HG02610 (cell line): ENCODE results near the gene MAP3K9.
"Not testable (repeated sequence)": the region's sequence is repeated elsewhere in the genome, so short reads cannot be mapped to it uniquely, and the experiment has no call there.

Experiments used
- ATAC-seq: cut with Tn5 transposase; IDR thresholded peaks from one replicate; pipeline ENCODE4 v1.9.1; 2021; ENCODE audit warnings: mild to moderate bottlenecking, moderate library complexity; ENCODE audit not compliant: unreplicated experiment

MAP3K9 gene

DNA sequence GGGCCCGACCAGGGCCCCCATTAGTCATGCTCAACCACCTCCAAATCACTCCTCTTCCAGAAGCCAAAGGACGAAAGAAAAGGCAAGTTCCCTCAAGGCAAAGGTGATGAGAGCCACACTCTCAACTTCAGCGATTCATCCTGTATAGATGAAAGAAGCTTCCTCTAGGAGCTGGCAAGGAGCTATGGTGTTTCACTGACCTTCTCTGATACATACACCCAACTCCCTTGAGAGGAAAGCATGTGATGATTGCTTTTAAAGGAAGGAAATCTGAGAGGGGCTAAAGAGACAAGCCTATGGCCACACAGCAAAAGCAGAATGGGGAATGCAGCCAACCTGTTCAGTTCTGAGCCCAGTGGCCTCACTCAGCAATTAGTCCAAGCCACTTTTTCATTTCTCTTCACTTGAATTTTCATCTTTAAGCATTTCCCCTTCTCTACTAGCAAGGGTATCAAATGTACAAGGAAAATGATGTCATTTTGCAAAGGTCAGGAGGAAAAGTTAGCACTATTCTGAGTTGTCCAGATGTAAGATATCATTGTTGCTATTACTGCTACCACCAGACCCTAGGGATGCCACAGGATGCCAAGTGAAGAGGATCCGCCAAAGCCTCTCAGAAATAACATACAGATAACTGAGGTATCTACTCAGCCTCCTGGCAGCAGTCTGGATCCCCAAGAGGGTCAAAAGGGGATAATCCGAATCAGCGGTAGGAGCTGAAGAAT is 82.5 kb downstream of the MAP3K9 start:
- no peak for ATAC-seq

DNA sequence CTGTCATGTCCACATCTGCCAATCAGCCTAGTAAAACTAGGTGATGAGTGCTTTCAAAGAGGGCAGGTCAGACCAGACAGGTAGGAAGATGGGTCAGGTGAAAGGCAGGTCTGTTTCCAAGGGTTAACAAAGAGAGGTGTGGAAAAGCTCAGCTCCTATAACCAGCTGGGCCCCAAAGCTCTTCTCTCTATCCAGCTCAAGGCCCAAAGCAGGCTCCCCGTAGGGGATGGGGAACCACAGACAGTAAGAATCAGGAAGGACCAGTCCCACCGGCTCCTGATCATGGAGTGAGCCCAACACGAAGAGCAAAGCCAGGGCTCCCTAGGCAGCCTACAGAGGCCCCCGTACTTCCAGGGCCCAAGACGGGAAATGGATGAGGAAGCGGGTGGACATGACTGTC is 84.4 kb downstream of the MAP3K9 start:
- no peak for ATAC-seq

DNA sequence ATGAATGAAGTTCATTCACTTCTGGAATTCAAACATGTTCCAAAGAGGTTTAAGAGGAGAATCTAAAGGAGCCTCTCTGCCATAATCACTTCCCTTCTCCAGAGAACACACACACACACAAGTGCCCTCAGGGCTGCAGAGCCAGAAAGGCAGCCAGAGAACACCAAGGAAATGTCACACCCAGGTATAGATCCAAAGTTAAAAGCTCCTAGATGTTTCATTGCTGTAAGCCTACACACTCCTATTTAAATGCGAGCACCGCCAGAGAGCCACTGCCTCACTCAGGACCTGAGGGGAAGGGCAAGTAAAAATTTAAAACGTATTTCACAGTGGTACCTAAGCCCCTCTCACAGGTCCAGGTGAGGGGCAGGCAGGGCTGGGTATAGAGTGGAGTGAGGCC is 85.2 kb downstream of the MAP3K9 start:
- no peak for ATAC-seq

GRCh38 chr14:70723276-70723675 is 86.0 kb downstream of the MAP3K9 start:
- no peak for ATAC-seq

DNA sequence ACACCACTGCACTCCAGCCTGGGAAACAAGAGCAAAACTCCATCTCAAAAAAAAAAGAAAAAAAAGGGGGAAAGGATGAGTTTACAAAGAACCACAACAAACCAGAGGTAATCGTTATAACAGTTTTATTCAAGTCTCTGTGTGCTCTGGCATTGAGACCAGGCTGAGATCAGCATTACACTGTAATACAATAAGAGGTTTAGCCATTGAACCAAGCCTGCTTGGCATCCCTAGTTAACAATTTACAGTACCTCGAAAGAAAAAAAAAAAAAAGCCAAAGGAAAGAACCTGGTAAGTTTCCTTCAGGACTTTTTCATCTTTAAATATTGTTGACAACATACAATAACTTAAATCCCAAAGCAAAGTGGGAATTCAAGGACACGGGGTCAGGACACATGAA is 86.9 kb downstream of the MAP3K9 start:
- ATAC-seq = no peak

GRCh38 chr14:70721542-70721941 is 87.8 kb downstream of the MAP3K9 start:
- ATAC-seq = no peak

DNA sequence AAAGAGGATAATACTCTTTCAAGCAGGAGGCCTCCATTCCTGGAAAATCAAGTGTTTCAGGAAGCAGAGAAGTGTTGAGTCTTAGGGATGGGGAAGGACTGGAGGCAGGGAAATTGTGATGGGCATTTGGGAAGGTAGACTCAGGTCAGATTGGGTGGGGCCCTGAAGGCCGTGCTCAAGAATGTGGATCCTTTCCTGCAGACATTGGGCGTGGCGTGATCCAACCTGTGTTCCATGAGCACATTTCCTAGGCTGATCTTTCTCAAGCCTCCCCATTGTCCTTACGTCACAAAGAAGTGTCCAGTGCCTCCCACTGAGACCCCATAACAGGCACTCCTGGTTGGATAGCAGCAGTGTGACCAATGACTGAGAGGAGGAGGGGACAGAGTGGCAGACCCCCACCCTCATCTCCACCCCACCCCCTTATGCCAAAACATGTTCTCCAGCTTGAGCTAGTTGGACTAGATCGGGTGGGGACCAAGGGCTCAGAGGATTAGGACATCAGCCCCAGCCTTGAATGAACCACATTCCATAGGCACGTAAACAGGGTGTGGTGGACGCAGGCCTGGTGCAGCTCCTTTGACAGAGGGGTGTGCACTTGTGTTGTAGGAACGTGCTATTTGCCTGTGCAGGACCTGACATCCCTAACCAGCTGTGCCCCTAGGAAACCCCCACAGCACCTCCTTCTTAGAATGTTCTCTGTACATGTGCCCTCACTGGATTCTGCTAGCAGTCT is 90.8 kb downstream of the MAP3K9 start:
- ATAC-seq = no peak

- no peak for ATAC-seq
Observed at GRCh38 chr14:70716958-70717357, 92.4 kb downstream of the MAP3K9 start.

GRCh38 chr14:70716483-70716882 is 92.8 kb downstream of the MAP3K9 start:
- ATAC-seq = no peak

DNA sequence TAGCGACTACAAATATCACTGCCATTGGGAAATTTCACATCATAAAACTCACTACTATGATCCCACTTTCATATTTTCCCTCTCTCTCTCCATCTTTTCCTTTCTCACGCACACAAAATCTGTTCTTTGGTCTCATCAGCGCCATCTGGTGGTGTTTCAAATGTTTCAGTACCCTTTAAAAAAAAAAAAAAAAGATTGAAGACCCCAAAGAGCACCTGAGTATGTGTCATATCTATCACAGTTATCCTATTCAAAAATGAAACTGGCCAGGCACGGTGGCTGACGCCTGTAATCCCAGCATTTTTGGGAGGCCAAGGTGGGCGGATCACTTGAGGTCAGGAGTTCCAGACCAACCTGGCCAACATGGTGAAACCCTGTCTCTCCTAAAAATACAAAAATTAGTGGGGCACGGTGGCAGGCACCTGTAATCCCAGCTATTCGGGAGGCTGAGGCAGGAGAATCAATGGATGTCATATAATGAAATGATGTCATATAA is 95.2 kb downstream of the MAP3K9 start:
- ATAC-seq = no peak

GRCh38 chr14:70713511-70713916 is 95.8 kb downstream of the MAP3K9 start:
- ATAC-seq = no peak

GRCh38 chr14:70713096-70713495 is 96.2 kb downstream of the MAP3K9 start:
- ATAC-seq = no peak

GRCh38 chr14:70711451-70711850 is 97.9 kb downstream of the MAP3K9 start:
- ATAC-seq = no peak

GRCh38 chr14:70709726-70710382 is 99.5 kb downstream of the MAP3K9 start:
- no peak for ATAC-seq

DNA sequence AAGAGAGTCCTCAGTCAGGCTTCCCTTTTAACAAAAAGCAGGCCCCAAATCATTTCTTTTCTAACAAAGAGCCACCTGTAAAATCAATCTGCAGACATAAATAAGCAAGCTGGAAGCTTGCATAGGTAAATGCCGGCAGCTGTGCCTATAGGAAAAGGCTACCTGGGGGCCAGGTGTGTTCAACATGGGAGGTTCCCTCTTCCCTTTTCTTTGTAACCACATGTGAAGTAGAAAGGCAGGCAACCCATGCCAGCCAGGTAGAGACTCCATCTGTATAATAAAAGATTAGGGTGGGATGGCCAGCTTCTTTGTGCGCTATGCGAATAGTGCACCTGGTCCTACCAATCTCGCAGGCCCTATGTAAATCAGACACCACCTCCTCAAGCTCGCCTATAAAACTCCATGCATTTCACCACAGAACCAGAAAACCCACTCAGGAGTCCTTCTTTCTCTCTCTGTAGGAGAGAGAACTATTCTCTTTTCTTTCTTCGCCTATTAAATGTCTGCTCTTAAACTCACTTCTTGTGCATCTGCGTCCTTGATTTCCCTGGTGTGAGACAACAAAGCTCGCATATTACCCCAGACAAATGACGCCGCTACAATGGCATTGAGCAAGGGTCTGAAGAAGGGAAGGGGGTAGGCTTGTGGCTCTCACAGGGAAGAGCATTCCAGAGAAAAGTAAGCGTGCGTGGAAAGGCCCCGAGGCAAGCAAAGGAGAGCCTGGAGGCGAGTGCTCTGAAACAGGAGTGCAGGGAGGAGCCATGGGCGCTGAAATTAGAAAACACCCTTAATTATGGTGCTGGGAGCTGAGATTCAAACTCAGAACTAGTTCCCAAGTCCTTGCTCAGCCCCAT is 100.4 kb downstream of the MAP3K9 start:
- no peak for ATAC-seq

GRCh38 chr14:70707138-70708038 is 101.9 kb downstream of the MAP3K9 start:
- ATAC-seq = peak; percentile 96

DNA sequence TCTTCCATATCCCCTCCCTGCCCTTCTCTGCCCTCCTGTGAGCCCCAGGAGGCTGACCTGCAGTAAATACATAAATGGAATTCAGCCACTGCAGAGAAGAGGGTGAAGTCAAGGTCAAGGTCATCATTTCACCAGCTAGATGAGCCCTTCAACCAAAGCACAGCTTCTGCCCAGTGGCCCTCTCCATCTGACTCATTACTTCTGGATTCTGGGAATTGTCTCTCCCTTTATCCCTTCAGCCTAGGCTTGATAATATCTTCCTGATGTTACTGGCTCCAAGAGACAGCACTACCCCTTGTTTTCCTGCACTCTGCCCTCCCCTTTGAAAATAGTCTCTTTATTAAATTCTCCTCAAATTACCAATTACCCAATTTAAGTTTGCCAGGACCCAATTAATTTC is 103.1 kb downstream of the MAP3K9 start:
- no peak for ATAC-seq

GRCh38 chr14:70704960-70705359 is 104.4 kb downstream of the MAP3K9 start:
- ATAC-seq = no peak

DNA sequence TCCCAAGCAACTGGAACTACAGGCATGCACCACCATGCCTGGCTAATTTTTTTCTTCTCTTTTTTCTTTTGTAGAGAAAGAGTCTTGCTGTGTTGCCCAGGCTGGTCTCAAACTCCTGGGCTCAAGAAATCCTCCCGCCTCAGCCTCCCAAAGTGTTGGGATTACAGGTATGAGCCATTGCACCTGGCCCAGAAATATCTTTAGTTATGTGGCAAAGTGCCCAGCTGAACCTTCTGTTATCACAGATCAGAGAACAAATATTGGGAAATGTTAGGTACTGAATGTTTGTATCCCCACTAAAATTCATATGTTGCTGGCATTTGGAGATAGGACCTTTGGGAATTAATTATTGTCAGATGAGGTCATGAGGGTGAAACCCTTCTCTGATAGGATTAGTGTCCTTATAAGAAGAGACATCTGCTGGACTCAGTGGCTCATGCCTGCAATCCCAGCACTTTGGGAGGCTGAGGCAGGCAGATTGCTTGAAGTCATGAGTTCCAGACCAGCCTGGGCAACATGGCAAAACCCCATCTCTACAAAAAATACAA is 105.6 kb downstream of the MAP3K9 start:
- ATAC-seq = not testable (repeated sequence)

DNA sequence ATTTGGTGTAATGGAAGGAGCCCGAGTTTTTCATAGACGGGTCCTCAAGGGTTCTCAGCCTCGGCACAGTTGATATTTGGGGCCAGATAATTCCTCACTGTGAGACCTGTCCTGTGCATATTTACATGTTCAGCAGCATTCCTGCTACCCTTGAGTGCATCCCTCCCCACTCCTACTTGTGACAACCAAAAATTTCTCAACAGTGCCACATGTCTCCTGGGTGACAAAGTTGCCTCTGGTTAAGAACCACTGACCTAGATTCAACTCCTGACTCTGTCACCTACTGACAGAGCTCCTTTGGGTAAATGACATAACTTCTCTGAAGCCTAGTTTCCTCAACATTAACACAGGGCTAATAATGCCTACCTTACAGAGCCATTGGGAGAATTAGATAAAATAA is 107.2 kb downstream of the MAP3K9 start:
- ATAC-seq = no peak
